ENCODE measurements around the gene HS1BP3.

DNA sequence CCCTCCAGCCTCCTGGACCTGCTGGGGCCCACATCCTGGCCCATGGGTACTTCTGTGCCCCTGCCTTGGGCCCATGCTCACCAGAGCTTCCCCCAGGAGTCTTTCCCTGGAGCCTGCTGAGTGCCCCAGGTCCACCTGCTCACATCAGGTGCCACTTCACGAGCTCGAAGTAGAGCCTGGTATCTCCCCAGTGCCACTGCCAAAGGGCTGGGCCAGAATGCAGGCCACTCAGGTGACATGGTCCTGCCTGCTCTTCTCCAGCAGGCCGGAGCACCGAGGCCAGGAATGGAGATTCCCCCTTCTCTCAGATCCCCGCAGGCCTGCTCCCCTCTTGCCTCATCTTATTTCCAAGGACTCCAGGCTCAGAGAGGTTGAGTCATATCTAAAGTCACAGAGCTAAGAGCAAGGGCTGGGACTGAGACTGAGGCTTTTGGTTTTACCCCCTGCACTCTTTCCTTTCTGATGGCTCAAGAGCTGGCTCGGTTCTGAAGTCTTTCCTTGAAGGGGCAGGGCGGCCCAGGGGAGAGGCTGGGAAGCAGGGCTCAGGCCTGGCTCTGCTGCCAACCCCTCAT is 79.2 kb downstream of the HS1BP3 start:
- TF ChIP-seq, protein P1, sequence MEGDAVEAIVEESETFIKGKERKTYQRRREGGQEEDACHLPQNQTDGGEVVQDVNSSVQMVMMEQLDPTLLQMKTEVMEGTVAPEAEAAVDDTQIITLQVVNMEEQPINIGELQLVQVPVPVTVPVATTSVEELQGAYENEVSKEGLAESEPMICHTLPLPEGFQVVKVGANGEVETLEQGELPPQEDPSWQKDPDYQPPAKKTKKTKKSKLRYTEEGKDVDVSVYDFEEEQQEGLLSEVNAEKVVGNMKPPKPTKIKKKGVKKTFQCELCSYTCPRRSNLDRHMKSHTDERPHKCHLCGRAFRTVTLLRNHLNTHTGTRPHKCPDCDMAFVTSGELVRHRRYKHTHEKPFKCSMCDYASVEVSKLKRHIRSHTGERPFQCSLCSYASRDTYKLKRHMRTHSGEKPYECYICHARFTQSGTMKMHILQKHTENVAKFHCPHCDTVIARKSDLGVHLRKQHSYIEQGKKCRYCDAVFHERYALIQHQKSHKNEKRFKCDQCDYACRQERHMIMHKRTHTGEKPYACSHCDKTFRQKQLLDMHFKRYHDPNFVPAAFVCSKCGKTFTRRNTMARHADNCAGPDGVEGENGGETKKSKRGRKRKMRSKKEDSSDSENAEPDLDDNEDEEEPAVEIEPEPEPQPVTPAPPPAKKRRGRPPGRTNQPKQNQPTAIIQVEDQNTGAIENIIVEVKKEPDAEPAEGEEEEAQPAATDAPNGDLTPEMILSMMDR (conservative IDR thresholded peaks at IDR 0.05; ENCODE audit: low read depth, low read length): no peak
- no peak for TF ChIP-seq EZH2 (IDR thresholded peaks at IDR 0.05; ENCODE audit: low read length, unreplicated experiment)

Measured in PC-3 (cell line).